ENCODE measurements around the gene C1orf74.

The C1orf74 gene

GRCh38 chr1:209746451-209747165 lies 37.8 kb downstream of the C1orf74 start:
- no peak for DNase-seq (ENCODE audit: low read depth)

GRCh38 chr1:209743145-209743482 lies 41.2 kb downstream of the C1orf74 start:
- peak; percentile 73 for DNase-seq (ENCODE audit: low read depth)

GRCh38 chr1:209742409-209743144 lies 41.8 kb downstream of the C1orf74 start:
- peak; percentile 64 for DNase-seq (ENCODE audit: low read depth)

GRCh38 chr1:209741889-209742288 lies 42.5 kb downstream of the C1orf74 start:
- DNase-seq (ENCODE audit: low read depth), result no peak

- no peak for DNase-seq (ENCODE audit: low read depth)
These were observed 43.2 kb downstream of the C1orf74 start for GRCh38 chr1:209741193-209741592.

GRCh38 chr1:209738270-209738669 lies 46.1 kb downstream of the C1orf74 start:
- no peak for DNase-seq (ENCODE audit: low read depth)

GRCh38 chr1:209737118-209737505 lies 47.2 kb downstream of the C1orf74 start:
- DNase-seq (ENCODE audit: low read depth), result no peak

- DNase-seq (ENCODE audit: low read depth), result no peak
These were observed 47.8 kb downstream of the C1orf74 start for GRCh38 chr1:209736490-209737117.

- DNase-seq (ENCODE audit: low read depth), result peak; percentile 50
These were observed 50.8 kb downstream of the C1orf74 start for GRCh38 chr1:209733409-209734192.

- DNase-seq (ENCODE audit: low read depth), result no peak
These were observed 51.6 kb downstream of the C1orf74 start for GRCh38 chr1:209732725-209733124.

- no peak for DNase-seq (ENCODE audit: low read depth)
These were observed 54.9 kb downstream of the C1orf74 start for GRCh38 chr1:209729436-209729835.
